ENCODE measurements around the gene TTLL7.

Gene TTLL7

GRCh38 chr1:83838573-83838972, 160.4 kb downstream of the TTLL7 start:
- Mint-ChIP-seq H3K4me3 (no peak overlapping the region), H3K27ac (no peak overlapping the region), H3K9me3 (no peaks in the 10 kb centered on the region), H3K27me3 (no peaks in the 10 kb centered on the region), H3K4me1 (peaks cover 9% of the 10 kb centered on the region), H3K36me3 (peaks cover 10% of the 10 kb centered on the region)

GRCh38 chr1:83836543-83836942, 162.4 kb downstream of the TTLL7 start:
- no peak overlapping the region for H3K27ac Mint-ChIP-seq
- H3K27me3 Mint-ChIP-seq = no peaks in the 10 kb centered on the region
- H3K4me1 Mint-ChIP-seq = peaks cover 9% of the 10 kb centered on the region
- H3K4me3 Mint-ChIP-seq = no peak overlapping the region
- H3K9me3 Mint-ChIP-seq = no peaks in the 10 kb centered on the region
- peaks cover 8% of the 10 kb centered on the region for H3K36me3 Mint-ChIP-seq

GRCh38 chr1:83834621-83835264, 164.2 kb downstream of the TTLL7 start:
- no peak overlapping the region for H3K27ac Mint-ChIP-seq
- H3K36me3 Mint-ChIP-seq = peaks cover 1% of the 10 kb centered on the region
- H3K27me3 Mint-ChIP-seq = no peaks in the 10 kb centered on the region
- H3K4me3 Mint-ChIP-seq = no peak overlapping the region
- peaks cover 6% of the 10 kb centered on the region for H3K4me1 Mint-ChIP-seq
- no peaks in the 10 kb centered on the region for H3K9me3 Mint-ChIP-seq

- Mint-ChIP-seq H3K36me3 (peaks cover 9% of the 10 kb centered on the region), H3K4me3 (no peak overlapping the region), H3K4me1 (no peaks in the 10 kb centered on the region), H3K9me3 (peaks cover 5% of the 10 kb centered on the region), H3K27me3 (no peaks in the 10 kb centered on the region), H3K27ac (no peak overlapping the region)
Observed at GRCh38 chr1:83832194-83832593, 166.7 kb downstream of the TTLL7 start.

- Mint-ChIP-seq H3K4me3 (no peak overlapping the region), H3K4me1 (no peaks in the 10 kb centered on the region), H3K27me3 (no peaks in the 10 kb centered on the region), H3K36me3 (peaks cover 9% of the 10 kb centered on the region), H3K9me3 (peaks cover 5% of the 10 kb centered on the region), H3K27ac (no peak overlapping the region)
Observed at GRCh38 chr1:83829106-83829505, 169.8 kb downstream of the TTLL7 start.

GRCh38 chr1:83828456-83828855, 170.5 kb downstream of the TTLL7 start:
- Mint-ChIP-seq H3K4me3 (no peak overlapping the region), H3K27ac (no peak overlapping the region), H3K9me3 (peaks cover 10% of the 10 kb centered on the region), H3K36me3 (peaks cover 9% of the 10 kb centered on the region), H3K4me1 (no peaks in the 10 kb centered on the region), H3K27me3 (no peaks in the 10 kb centered on the region)

- Mint-ChIP-seq H3K27ac (no peak overlapping the region), H3K27me3 (no peaks in the 10 kb centered on the region)
Observed at GRCh38 chr1:83827741-83828140, 171.2 kb downstream of the TTLL7 start.

GRCh38 chr1:83822208-83822607, 176.7 kb downstream of the TTLL7 start:
- Mint-ChIP-seq H3K4me3 (no peak overlapping the region), H3K27me3 (no peaks in the 10 kb centered on the region), H3K27ac (no peak overlapping the region), H3K36me3 (peaks cover 6% of the 10 kb centered on the region), H3K9me3 (peaks cover 18% of the 10 kb centered on the region), H3K4me1 (no peaks in the 10 kb centered on the region)

More at GRCh38 chr1:83827741-83828140, 171.2 kb downstream of the TTLL7 start:
- Mint-ChIP-seq H3K9me3 (peaks cover 10% of the 10 kb centered on the region), H3K4me3 (no peak overlapping the region), H3K36me3 (peaks cover 9% of the 10 kb centered on the region), H3K4me1 (no peaks in the 10 kb centered on the region)

GRCh38 chr1:83819436-83819835, 179.5 kb downstream of the TTLL7 start:
- no peaks in the 10 kb centered on the region for H3K4me1 Mint-ChIP-seq
- peaks cover 7% of the 10 kb centered on the region for H3K36me3 Mint-ChIP-seq
- no peak overlapping the region for H3K27ac Mint-ChIP-seq
- H3K4me3 Mint-ChIP-seq = no peak overlapping the region
- no peaks in the 10 kb centered on the region for H3K27me3 Mint-ChIP-seq
- peaks cover 18% of the 10 kb centered on the region for H3K9me3 Mint-ChIP-seq

- Mint-ChIP-seq H3K36me3 (peaks cover 9% of the 10 kb centered on the region), H3K27ac (no peak overlapping the region), H3K27me3 (no peaks in the 10 kb centered on the region), H3K4me1 (no peaks in the 10 kb centered on the region), H3K9me3 (peaks cover 17% of the 10 kb centered on the region), H3K4me3 (no peak overlapping the region)
Observed at GRCh38 chr1:83818916-83819315, 180.0 kb downstream of the TTLL7 start.

GRCh38 chr1:83816836-83817235, 182.1 kb downstream of the TTLL7 start:
- H3K36me3 Mint-ChIP-seq = peaks cover 9% of the 10 kb centered on the region
- H3K27ac Mint-ChIP-seq = no peak overlapping the region

GRCh38 chr1:83815330-83815729, 183.6 kb downstream of the TTLL7 start:
- Mint-ChIP-seq H3K4me1 (no peaks in the 10 kb centered on the region), H3K27ac (no peak overlapping the region), H3K36me3 (peaks cover 7% of the 10 kb centered on the region), H3K4me3 (no peak overlapping the region), H3K27me3 (no peaks in the 10 kb centered on the region), H3K9me3 (peaks cover 9% of the 10 kb centered on the region)

More at GRCh38 chr1:83816836-83817235, 182.1 kb downstream of the TTLL7 start:
- Mint-ChIP-seq H3K4me3 (no peak overlapping the region), H3K27me3 (no peaks in the 10 kb centered on the region), H3K4me1 (no peaks in the 10 kb centered on the region), H3K9me3 (peaks cover 9% of the 10 kb centered on the region)
